SK-N-SH (cell line): ENCODE data around the gene TSPAN31. TPM values are rescaled to one million over a fixed set of nuclear protein-coding genes. Genes with fewer than 3 reads are reported as not detected.

Experiments
- CTCF ChIA-PET: fragments of 300-600, 350-600 bp; formaldehyde crosslinking; extraction: SDS; loops from one replicate; lab custom pipeline; 2021; lab: Yijun Ruan, JAX
- POLR2A ChIA-PET: fragments of 350-600 bp; sonication (Branson Sonifier 250); formaldehyde crosslinking; extraction: SDS; loops from one replicate; lab custom pipeline; 2020; ENCODE audit warnings: antibody characterized with exemption, inconsistent platforms; lab: Yijun Ruan, JAX
- DNase-seq: peaks from one replicate; pipeline ENCODE4 v3.0.0; 2012
- H2AFZ ChIP-seq: fragments of 200-600 bp; sonication (generic); 2 replicates; pipeline ENCODE4 v1.8.1; 2016; ENCODE audit warnings: antibody characterized with exemption, mild to moderate bottlenecking, low read depth
- H3F3A ChIP-seq: fragments of 200-600 bp; sonication (generic); replicated peaks from 2 replicates; pipeline ENCODE3; 2016; ENCODE audit warnings: antibody characterized with exemption, mild to moderate bottlenecking; ENCODE audit not compliant: insufficient read depth
- H3K27ac ChIP-seq, 2 experiments: fragments of 200-500 bp in 1 of 2; fragments of 200-600 bp in 1 of 2; sonication (Bioruptor generic) in 1 of 2; sonication (generic), shearing (Covaris generic) in 1 of 2; 2 replicates each; pipeline versions ENCODE4 v1.5.1 to v1.6.1; 2014 to 2016; ENCODE audit warnings: low read depth in 2 of 2, inconsistent platforms in 1 of 2, low read length in 1 of 2, mild to moderate bottlenecking in 1 of 2, mixed read lengths in 1 of 2
- H3K27me3 ChIP-seq: fragments of 200-600 bp; sonication (generic), shearing (Covaris generic); 2 replicates; pipeline ENCODE4 v1.6.1; 2016; ENCODE audit warnings: mixed run types; ENCODE audit not compliant: insufficient read depth
- H3K36me3 ChIP-seq, 2 experiments: fragments of 200-500 bp in 1 of 2; fragments of 200-600 bp in 1 of 2; sonication (Bioruptor generic) in 1 of 2; sonication (generic) in 1 of 2; replicated peaks in 1 of 2; 2 replicates each; pipeline versions ENCODE3 to v1.5.1; 2014 to 2016; ENCODE audit warnings: low read length in 1 of 2, mild to moderate bottlenecking in 1 of 2; ENCODE audit not compliant: insufficient read depth in 2 of 2, control insufficient read depth in 1 of 2
- H3K4me1 ChIP-seq, 2 experiments: fragments of 200-500 bp in 1 of 2; fragments of 200-600 bp in 1 of 2; sonication (Bioruptor generic) in 1 of 2; sonication (generic), shearing (Covaris generic) in 1 of 2; 2 replicates each; pipeline versions ENCODE4 v1.5.1 to v1.6.1; 2014 to 2016; ENCODE audit warnings: low read depth in 1 of 2, low read length in 1 of 2, mixed run types in 1 of 2; ENCODE audit not compliant: insufficient read depth in 2 of 2, control insufficient read depth in 1 of 2
- H3K4me2 ChIP-seq: fragments of 200-600 bp; sonication (generic), shearing (Covaris generic); 2 replicates; pipeline ENCODE4 v1.6.1; 2017; ENCODE audit warnings: mixed run types
- H3K4me3 ChIP-seq, 2 experiments: fragments of 200-500 bp in 1 of 2; fragments of 200-600 bp in 1 of 2; sonication (Bioruptor generic) in 1 of 2; sonication (generic), shearing (Covaris generic) in 1 of 2; 2 replicates each; pipeline versions ENCODE4 v1.5.1 to v1.8.1; 2014 to 2016; ENCODE audit warnings: low read depth in 2 of 2, inconsistent platforms in 1 of 2, low read length in 1 of 2, mild to moderate bottlenecking in 1 of 2, mixed read lengths in 1 of 2, moderate library complexity in 1 of 2
- H3K79me2 ChIP-seq: fragments of 200-600 bp; sonication (generic); 2 replicates; pipeline ENCODE4 v1.8.1; 2017; ENCODE audit warnings: mild to moderate bottlenecking; ENCODE audit not compliant: insufficient read depth
- H3K9ac ChIP-seq: fragments of 200-600 bp; sonication (generic); 2 replicates; pipeline ENCODE4 v1.6.1; 2017; ENCODE audit warnings: mixed run types
- H3K9me2 ChIP-seq: fragments of 200-600 bp; sonication (generic); 2 replicates; pipeline ENCODE4 v1.6.1; 2017; ENCODE audit warnings: mixed run types
- H3K9me3 ChIP-seq: fragments of 200-600 bp; sonication (generic); 2 replicates; pipeline ENCODE4 v1.6.1; 2017; ENCODE audit warnings: mixed run types, mild to moderate bottlenecking, moderate library complexity
- H4K20me1 ChIP-seq: fragments of 200-600 bp; sonication (generic); 2 replicates; pipeline ENCODE4 v1.6.1; 2017; ENCODE audit warnings: mild to moderate bottlenecking, mixed run types; ENCODE audit not compliant: insufficient read depth
- CHD2 ChIP-seq: fragments of 150-350 bp; IDR thresholded peaks from 2 replicates; pipeline ENCODE4 v1.6.1; 2018; ENCODE audit warnings: low read length; ENCODE audit not compliant: partially characterized antibody
- ELF1 ChIP-seq: IDR thresholded peaks from 2 replicates; pipeline ENCODE4 v1.4.0; 2012
- FOXM1 ChIP-seq: IDR thresholded peaks from 2 replicates; pipeline ENCODE4 v1.4.0; 2012; ENCODE audit warnings: low read depth, mild to moderate bottlenecking
- GABPA ChIP-seq: IDR thresholded peaks from 2 replicates; pipeline ENCODE4 v1.4.0; 2012; ENCODE audit warnings: low read depth, mild to moderate bottlenecking
- NFIC ChIP-seq: IDR thresholded peaks from 2 replicates; pipeline ENCODE4 v1.4.0; 2012; ENCODE audit warnings: borderline replicate concordance
- RAD21 ChIP-seq: IDR thresholded peaks from 2 replicates; pipeline ENCODE4 v1.6.1; 2012; ENCODE audit warnings: mild to moderate bottlenecking, low read length
- RCOR1 ChIP-seq: fragments of 150-350 bp; IDR thresholded peaks from 2 replicates; pipeline ENCODE4 v1.6.1; 2017; ENCODE audit warnings: antibody characterized with exemption, low read length
- REST ChIP-seq: IDR thresholded peaks from 2 replicates; pipeline ENCODE4 v1.6.1; 2012; ENCODE audit warnings: mild to moderate bottlenecking, low read depth, low read length, moderate library complexity
- RFX5 ChIP-seq: IDR thresholded peaks from 2 replicates; pipeline ENCODE4 v1.6.1; 2012; ENCODE audit warnings: mild to moderate bottlenecking, improper control_type of control experiment, low read length
- SIN3A ChIP-seq: IDR thresholded peaks from 2 replicates; pipeline ENCODE4 v1.6.1; 2012; ENCODE audit warnings: low read depth, mild to moderate bottlenecking, low read length, moderate library complexity, borderline replicate concordance
- SMC3 ChIP-seq: IDR thresholded peaks from 2 replicates; pipeline ENCODE4 v1.6.1; 2012; ENCODE audit warnings: low read depth, low read length, improper control_type of control experiment
- TAF1 ChIP-seq: IDR thresholded peaks from 2 replicates; pipeline ENCODE4 v1.6.1; 2012; ENCODE audit warnings: low read depth, mild to moderate bottlenecking, low read length, moderate library complexity, borderline replicate concordance
- TEAD4 ChIP-seq: IDR thresholded peaks from 2 replicates; pipeline ENCODE4 v1.4.0; 2012; ENCODE audit warnings: mild to moderate bottlenecking, borderline replicate concordance; ENCODE audit not compliant: insufficient read depth
- ZBTB33 ChIP-seq: IDR thresholded peaks from 2 replicates; pipeline ENCODE4 v1.4.0; 2012; ENCODE audit warnings: low read depth, borderline replicate concordance
- WGBS: methylation state at CpG from one replicate; pipeline ENCODE4 v1.1.6; 2017; ENCODE audit warnings: low lambda C conversion rate; 5-methylcytosine and 5-hydroxymethylcytosine counted together
- polyA plus RNA-seq, 3 experiments: library from polyadenylated mRNA; depleted of rRNA; stranded (reverse); fragments of >200 nt; gene quantifications; 2 replicates each; pipeline ENCODE4 v1.2.3, GENCODE V29; 2012
- TF ChIP-seq, protein P1 (sequence below): IDR thresholded peaks from 2 replicates; pipeline ENCODE4 v1.4.0; 2012; ENCODE audit warnings: low read depth, borderline replicate concordance

The TSPAN31 gene
- polyA plus RNA-seq, 1 of the 3 experiments (the other 2 are of a cell fraction): 36.8 TPM

- H3K9me3 ChIP-seq: no peaks in the 10 kb centered on the region
- CTCF ChIA-PET: interaction anchor here (0.6 to 9.4 kb wide), 7 partner anchors 8 to 141 kb away, joined by 3 to 133 read pairs (median 5); partner anchors contain the start of genes AGAP2 and B4GALNT1
- peaks cover 18% of the 10 kb centered on the region for H3F3A ChIP-seq
- peaks cover 0 to 8% of the 10 kb centered on the region in 2 experiments; a peak in 1 of 4 replicates for H3K4me1 ChIP-seq
- H3K4me3 ChIP-seq: no peak overlapping the region
- H3K36me3 ChIP-seq: peaks cover 3 to 26% of the 10 kb centered on the region in 2 experiments
- H3K79me2 ChIP-seq: no peaks in the 10 kb centered on the region
- no peaks in the 10 kb centered on the region for H4K20me1 ChIP-seq
- H3K4me2 ChIP-seq: no peak overlapping the region
- no peak overlapping the region for H3K27ac ChIP-seq
- no peaks in the 10 kb centered on the region for H3K9me2 ChIP-seq
- H2AFZ ChIP-seq: no peak overlapping the region
- WGBS: 89% methylated on average over 11 of the region's 12 CpGs
- POLR2A ChIA-PET: interaction anchor here (0.6 to 3.6 kb wide), 2 partner anchors 12 to 69 kb away, joined by 3 to 21 read pairs; no protein-coding TSS in a partner anchor
- H3K9ac ChIP-seq: no peak overlapping the region
- H3K27me3 ChIP-seq: no peaks in the 10 kb centered on the region
- DNase-seq: no peak
- no peak for TF ChIP-seq TAF1
- TF ChIP-seq, protein P1, sequence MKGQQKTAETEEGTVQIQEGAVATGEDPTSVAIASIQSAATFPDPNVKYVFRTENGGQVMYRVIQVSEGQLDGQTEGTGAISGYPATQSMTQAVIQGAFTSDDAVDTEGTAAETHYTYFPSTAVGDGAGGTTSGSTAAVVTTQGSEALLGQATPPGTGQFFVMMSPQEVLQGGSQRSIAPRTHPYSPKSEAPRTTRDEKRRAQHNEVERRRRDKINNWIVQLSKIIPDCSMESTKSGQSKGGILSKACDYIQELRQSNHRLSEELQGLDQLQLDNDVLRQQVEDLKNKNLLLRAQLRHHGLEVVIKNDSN: no peak
- TF ChIP-seq RCOR1: no peak
- no peak for TF ChIP-seq RFX5
- TF ChIP-seq SMC3: no peak
- TF ChIP-seq REST: no peak
- TF ChIP-seq NFIC: no peak
- no peak for TF ChIP-seq SIN3A
- no peak for TF ChIP-seq ZBTB33
- no peak for TF ChIP-seq CHD2
- TF ChIP-seq ELF1: no peak
- TF ChIP-seq TEAD4: no peak
- no peak for TF ChIP-seq RAD21
- TF ChIP-seq FOXM1: no peak
- no peak for TF ChIP-seq GABPA
Measured at GRCh38 chr12:57724003-57724935, 20.6 kb upstream of the TSPAN31 start.
